Liver (tissue), 3 donors: ENCODE measurements around the gene C10orf62.

Experiments
- GABPA ChIP-seq, 2 donors: IDR thresholded peaks in 1 of 2; conservative IDR thresholded peaks in 1 of 2; 2 replicates each; pipeline ENCODE4 v1.6.1; 2016; ENCODE audit warnings: antibody characterized with exemption in 2 of 2, mild to moderate bottlenecking in 1 of 2, moderate library complexity in 1 of 2
- HNF4G ChIP-seq: IDR thresholded peaks from 2 replicates; pipeline ENCODE4 v1.6.1; 2016; ENCODE audit warnings: antibody characterized with exemption
- JUND ChIP-seq, 2 donors: IDR thresholded peaks; 2 replicates each; pipeline ENCODE4 v1.6.1; 2016; ENCODE audit warnings: antibody characterized with exemption in 2 of 2
- NR2F2 ChIP-seq: IDR thresholded peaks from 2 replicates; pipeline ENCODE4 v1.6.1; 2016; ENCODE audit warnings: antibody characterized with exemption
- RAD21 ChIP-seq, 2 donors: IDR thresholded peaks; 2 replicates each; pipeline ENCODE4 v1.6.1; 2016; ENCODE audit warnings: antibody characterized with exemption in 2 of 2, mild to moderate bottlenecking in 2 of 2
- TAF1 ChIP-seq: conservative IDR thresholded peaks from 2 replicates; pipeline ENCODE4 v1.6.1; 2016; ENCODE audit warnings: antibody characterized with exemption, mild to moderate bottlenecking
- YY1 ChIP-seq: IDR thresholded peaks from 2 replicates; pipeline ENCODE4 v1.6.1; 2016; ENCODE audit warnings: antibody characterized with exemption, mild to moderate bottlenecking
- TF ChIP-seq, protein P1 (sequence below): fragments of 150-350 bp; IDR thresholded peaks from 2 replicates; pipeline ENCODE4 v1.5.1; 2017; ENCODE audit warnings: improper control_type of control experiment, low read depth, low read length; ENCODE audit not compliant: missing input control
- TF ChIP-seq, protein P2 (sequence below): IDR thresholded peaks from 2 replicates; pipeline ENCODE4 v1.6.1; 2016; ENCODE audit warnings: antibody characterized with exemption
- TF ChIP-seq, protein P3 (sequence below): IDR thresholded peaks from 2 replicates; pipeline ENCODE4 v1.6.1; 2016; ENCODE audit warnings: antibody characterized with exemption, mild to moderate bottlenecking
- donor health status: healthy.
- donor health status: healthy.

- TF ChIP-seq, protein P1, sequence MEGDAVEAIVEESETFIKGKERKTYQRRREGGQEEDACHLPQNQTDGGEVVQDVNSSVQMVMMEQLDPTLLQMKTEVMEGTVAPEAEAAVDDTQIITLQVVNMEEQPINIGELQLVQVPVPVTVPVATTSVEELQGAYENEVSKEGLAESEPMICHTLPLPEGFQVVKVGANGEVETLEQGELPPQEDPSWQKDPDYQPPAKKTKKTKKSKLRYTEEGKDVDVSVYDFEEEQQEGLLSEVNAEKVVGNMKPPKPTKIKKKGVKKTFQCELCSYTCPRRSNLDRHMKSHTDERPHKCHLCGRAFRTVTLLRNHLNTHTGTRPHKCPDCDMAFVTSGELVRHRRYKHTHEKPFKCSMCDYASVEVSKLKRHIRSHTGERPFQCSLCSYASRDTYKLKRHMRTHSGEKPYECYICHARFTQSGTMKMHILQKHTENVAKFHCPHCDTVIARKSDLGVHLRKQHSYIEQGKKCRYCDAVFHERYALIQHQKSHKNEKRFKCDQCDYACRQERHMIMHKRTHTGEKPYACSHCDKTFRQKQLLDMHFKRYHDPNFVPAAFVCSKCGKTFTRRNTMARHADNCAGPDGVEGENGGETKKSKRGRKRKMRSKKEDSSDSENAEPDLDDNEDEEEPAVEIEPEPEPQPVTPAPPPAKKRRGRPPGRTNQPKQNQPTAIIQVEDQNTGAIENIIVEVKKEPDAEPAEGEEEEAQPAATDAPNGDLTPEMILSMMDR, result no peak
- TF ChIP-seq, protein P2, sequence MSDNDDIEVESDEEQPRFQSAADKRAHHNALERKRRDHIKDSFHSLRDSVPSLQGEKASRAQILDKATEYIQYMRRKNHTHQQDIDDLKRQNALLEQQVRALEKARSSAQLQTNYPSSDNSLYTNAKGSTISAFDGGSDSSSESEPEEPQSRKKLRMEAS, result no peak
- TF ChIP-seq TAF1, result no peak
- TF ChIP-seq NR2F2, result no peak
- TF ChIP-seq JUND (IDR thresholded peaks at IDR 0.05), result no peak
- TF ChIP-seq GABPA (IDR thresholded peaks at IDR 0.05 in 1 of 2, conservative IDR thresholded peaks at IDR 0.05 in 1 of 2), result no peak
- TF ChIP-seq YY1, result no peak
- no peak for TF ChIP-seq HNF4G
- TF ChIP-seq, protein P3, sequence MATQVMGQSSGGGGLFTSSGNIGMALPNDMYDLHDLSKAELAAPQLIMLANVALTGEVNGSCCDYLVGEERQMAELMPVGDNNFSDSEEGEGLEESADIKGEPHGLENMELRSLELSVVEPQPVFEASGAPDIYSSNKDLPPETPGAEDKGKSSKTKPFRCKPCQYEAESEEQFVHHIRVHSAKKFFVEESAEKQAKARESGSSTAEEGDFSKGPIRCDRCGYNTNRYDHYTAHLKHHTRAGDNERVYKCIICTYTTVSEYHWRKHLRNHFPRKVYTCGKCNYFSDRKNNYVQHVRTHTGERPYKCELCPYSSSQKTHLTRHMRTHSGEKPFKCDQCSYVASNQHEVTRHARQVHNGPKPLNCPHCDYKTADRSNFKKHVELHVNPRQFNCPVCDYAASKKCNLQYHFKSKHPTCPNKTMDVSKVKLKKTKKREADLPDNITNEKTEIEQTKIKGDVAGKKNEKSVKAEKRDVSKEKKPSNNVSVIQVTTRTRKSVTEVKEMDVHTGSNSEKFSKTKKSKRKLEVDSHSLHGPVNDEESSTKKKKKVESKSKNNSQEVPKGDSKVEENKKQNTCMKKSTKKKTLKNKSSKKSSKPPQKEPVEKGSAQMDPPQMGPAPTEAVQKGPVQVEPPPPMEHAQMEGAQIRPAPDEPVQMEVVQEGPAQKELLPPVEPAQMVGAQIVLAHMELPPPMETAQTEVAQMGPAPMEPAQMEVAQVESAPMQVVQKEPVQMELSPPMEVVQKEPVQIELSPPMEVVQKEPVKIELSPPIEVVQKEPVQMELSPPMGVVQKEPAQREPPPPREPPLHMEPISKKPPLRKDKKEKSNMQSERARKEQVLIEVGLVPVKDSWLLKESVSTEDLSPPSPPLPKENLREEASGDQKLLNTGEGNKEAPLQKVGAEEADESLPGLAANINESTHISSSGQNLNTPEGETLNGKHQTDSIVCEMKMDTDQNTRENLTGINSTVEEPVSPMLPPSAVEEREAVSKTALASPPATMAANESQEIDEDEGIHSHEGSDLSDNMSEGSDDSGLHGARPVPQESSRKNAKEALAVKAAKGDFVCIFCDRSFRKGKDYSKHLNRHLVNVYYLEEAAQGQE, result no peak
- no peak for TF ChIP-seq RAD21 (IDR thresholded peaks at IDR 0.05)
These were observed 22.0 kb downstream of the C10orf62 start for GRCh38 chr10:97611473-97611872.
